Endothelial cell (in vitro differentiated cells): Measurements from ENCODE around the gene TFE3. TPM values are rescaled to one million over a fixed set of nuclear protein-coding genes. Genes with fewer than 3 reads are reported as not detected.

Source experiments
- DNase-seq: peaks from one replicate; pipeline ENCODE4 v3.0.0; 2021; ENCODE audit warnings: low spot score
- H3K27ac Mint-ChIP-seq: one replicate; pipeline ENCODE4 v1.8.0; 2021; ENCODE audit warnings: mixed read lengths, inconsistent platforms; ENCODE audit not compliant: unreplicated experiment
- H3K27me3 Mint-ChIP-seq: one replicate; pipeline ENCODE4 v1.8.0; 2021; ENCODE audit warnings: mild to moderate bottlenecking, moderate library complexity, mixed read lengths, inconsistent platforms; ENCODE audit not compliant: unreplicated experiment
- H3K36me3 Mint-ChIP-seq: one replicate; pipeline ENCODE4 v1.8.0; 2021; ENCODE audit warnings: mild to moderate bottlenecking, low read depth, mixed read lengths, inconsistent platforms; ENCODE audit not compliant: unreplicated experiment
- H3K4me1 Mint-ChIP-seq: one replicate; pipeline ENCODE4 v1.8.0; 2021; ENCODE audit warnings: mild to moderate bottlenecking, mixed read lengths, inconsistent platforms; ENCODE audit not compliant: unreplicated experiment
- H3K4me3 Mint-ChIP-seq: one replicate; pipeline ENCODE4 v1.8.0; 2021; ENCODE audit warnings: mild to moderate bottlenecking, mixed read lengths, inconsistent platforms; ENCODE audit not compliant: unreplicated experiment
- H3K9me3 Mint-ChIP-seq: one replicate; pipeline ENCODE4 v1.8.0; 2021; ENCODE audit warnings: mixed read lengths, inconsistent platforms; ENCODE audit not compliant: unreplicated experiment
- total RNA-seq: library from RNA; stranded (reverse); fragmentation: NEBNext Ultra II Directional; extraction: Animal tissue kit (Norgen Biotek cat#: 25700); gene quantifications from one replicate; pipeline ENCODE4 v1.2.1, GENCODE V29; 2021; ENCODE audit not compliant: unreplicated experiment
- TF ChIP-seq, protein P1 (sequence below): fragments of 200-600 bp; sonication (generic); IDR thresholded peaks from one replicate; pipeline ENCODE4 v1.5.0; 2021; ENCODE audit warnings: antibody characterized with exemption; ENCODE audit not compliant: unreplicated experiment

Gene TFE3
- total RNA-seq, 1 donor from 2014 or later, result 31.0 TPM

DNA sequence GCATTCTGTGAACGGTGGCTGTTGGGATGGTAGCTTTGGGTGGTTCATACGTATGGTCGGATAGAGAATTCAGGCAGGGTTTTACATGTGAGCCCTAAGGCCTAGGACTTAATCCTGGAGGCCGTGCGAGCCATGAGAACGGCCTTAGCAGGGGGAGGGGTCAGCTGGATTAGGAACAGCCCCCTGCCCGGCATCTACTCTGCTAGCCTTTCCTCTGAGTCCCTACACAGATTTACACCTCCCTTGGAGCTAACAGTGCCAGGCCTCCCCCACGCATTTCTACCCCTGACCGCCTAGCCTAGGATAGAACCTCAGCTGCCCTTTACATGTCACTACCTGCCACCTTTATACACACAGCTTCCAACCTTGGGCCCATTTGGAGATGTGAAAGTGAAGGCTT lies 23.5 kb upstream of the TFE3 start:
- TF ChIP-seq, protein P1, sequence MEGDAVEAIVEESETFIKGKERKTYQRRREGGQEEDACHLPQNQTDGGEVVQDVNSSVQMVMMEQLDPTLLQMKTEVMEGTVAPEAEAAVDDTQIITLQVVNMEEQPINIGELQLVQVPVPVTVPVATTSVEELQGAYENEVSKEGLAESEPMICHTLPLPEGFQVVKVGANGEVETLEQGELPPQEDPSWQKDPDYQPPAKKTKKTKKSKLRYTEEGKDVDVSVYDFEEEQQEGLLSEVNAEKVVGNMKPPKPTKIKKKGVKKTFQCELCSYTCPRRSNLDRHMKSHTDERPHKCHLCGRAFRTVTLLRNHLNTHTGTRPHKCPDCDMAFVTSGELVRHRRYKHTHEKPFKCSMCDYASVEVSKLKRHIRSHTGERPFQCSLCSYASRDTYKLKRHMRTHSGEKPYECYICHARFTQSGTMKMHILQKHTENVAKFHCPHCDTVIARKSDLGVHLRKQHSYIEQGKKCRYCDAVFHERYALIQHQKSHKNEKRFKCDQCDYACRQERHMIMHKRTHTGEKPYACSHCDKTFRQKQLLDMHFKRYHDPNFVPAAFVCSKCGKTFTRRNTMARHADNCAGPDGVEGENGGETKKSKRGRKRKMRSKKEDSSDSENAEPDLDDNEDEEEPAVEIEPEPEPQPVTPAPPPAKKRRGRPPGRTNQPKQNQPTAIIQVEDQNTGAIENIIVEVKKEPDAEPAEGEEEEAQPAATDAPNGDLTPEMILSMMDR, result no peak
- Mint-ChIP-seq H3K4me1 (no peaks in the 10 kb centered on the region), H3K36me3 (peaks cover 3% of the 10 kb centered on the region), H3K9me3 (no peaks in the 10 kb centered on the region), H3K4me3 (no peak overlapping the region), H3K27ac (no peak overlapping the region), H3K27me3 (peaks cover 3% of the 10 kb centered on the region)
- DNase-seq, result no peak

DNA sequence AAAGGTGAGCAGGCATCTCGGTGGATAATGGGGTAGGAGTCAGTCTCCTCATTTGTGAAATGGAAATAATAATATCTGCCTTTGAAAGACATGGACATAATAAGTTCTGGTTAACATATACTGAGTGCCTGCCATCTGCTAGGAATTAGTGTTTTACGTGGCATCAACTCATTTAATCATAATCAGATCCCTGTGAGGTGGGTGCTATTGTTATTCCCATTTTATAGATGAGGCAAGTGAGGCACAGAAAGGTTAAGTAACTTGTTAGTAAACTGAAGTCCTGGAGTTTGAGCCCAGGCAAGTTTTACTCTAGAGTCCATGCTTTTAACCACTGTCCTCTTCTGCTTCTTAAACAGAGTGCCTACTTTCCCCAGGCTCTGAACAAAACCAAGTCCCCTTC lies 23.1 kb upstream of the TFE3 start:
- H3K27ac Mint-ChIP-seq, result no peak overlapping the region
- DNase-seq, result no peak
- no peaks in the 10 kb centered on the region for H3K9me3 Mint-ChIP-seq
- TF ChIP-seq, protein P1, result no peak
- no peaks in the 10 kb centered on the region for H3K4me1 Mint-ChIP-seq
- H3K4me3 Mint-ChIP-seq, result no peak overlapping the region
- H3K27me3 Mint-ChIP-seq, result peaks cover 4% of the 10 kb centered on the region
- peaks cover 8% of the 10 kb centered on the region for H3K36me3 Mint-ChIP-seq

DNA sequence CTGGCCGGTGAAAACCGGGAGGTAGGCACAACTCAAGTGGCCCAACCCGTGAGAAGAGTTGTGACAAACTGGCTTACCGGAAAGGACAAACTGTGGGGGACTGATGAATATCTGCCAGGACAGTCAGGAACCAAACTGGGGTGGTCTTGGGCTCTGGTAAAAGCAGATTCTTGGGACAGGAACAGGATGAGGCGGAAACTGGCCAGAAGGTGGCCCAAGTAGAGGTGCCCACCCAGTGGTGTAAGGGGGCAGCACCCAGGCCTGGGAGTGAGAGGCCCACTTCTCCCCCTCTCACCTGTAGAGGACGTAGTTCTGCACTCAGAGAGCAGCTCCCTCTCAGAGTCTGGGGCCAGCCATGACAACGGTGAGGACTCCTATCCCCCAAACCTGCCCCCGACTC lies 21.6 kb upstream of the TFE3 start:
- Mint-ChIP-seq H3K27ac (no peak overlapping the region), H3K4me1 (no peaks in the 10 kb centered on the region), H3K27me3 (peaks cover 4% of the 10 kb centered on the region), H3K36me3 (peaks cover 10% of the 10 kb centered on the region), H3K9me3 (no peaks in the 10 kb centered on the region), H3K4me3 (no peak overlapping the region)
- no peak for DNase-seq
- TF ChIP-seq, protein P1, result no peak

DNA sequence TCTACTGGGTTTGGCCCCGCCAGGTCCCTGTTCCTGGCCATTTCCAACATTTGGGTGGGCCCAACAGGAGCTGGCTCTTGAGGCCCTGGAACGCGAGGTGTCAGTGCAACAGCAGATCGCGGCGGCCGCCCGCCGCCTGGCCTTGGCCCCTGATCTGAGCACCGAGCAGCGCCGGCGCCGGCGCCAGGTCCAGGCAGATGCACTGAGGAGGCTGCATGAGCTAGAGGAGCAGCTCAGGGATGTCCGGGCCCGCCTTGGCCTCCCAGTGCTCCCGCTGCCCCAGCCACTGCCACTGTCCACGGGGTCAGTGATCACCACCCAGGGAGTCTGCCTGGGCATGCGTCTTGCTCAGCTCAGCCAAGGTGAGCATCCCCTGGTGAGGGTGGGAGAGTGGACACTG lies 21.1 kb upstream of the TFE3 start:
- peaks cover 10% of the 10 kb centered on the region for H3K36me3 Mint-ChIP-seq
- TF ChIP-seq, protein P1, result no peak
- H3K4me1 Mint-ChIP-seq, result no peaks in the 10 kb centered on the region
- no peaks in the 10 kb centered on the region for H3K9me3 Mint-ChIP-seq
- H3K27me3 Mint-ChIP-seq, result peaks cover 4% of the 10 kb centered on the region
- no peak overlapping the region for H3K4me3 Mint-ChIP-seq
- H3K27ac Mint-ChIP-seq, result no peak overlapping the region
- DNase-seq, result no peak

DNA sequence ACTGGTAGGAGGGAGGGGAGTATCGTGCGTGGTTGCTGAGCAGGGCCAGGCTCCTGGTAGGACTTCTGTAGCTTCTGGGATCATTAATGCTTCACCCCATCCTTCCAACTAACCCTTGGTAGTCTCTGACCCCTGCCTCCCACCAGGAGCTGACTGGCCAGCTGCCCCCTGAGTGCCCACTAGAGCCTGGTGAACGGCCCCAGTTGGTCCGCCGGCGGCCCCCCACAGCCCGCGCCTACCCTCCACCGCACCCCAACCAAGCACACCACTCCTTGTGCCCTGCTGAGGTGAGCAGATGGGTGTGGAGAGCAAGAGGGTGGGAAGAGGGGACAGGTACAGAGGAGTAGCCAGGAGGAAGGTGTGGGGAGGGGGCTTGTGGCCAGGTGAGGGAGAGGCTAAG lies 20.6 kb upstream of the TFE3 start:
- no peak overlapping the region for H3K27ac Mint-ChIP-seq
- peaks cover 4% of the 10 kb centered on the region for H3K27me3 Mint-ChIP-seq
- DNase-seq, result no peak
- no peak overlapping the region for H3K4me3 Mint-ChIP-seq
- TF ChIP-seq, protein P1, result no peak
- H3K9me3 Mint-ChIP-seq, result no peaks in the 10 kb centered on the region
- peaks cover 10% of the 10 kb centered on the region for H3K36me3 Mint-ChIP-seq
- no peaks in the 10 kb centered on the region for H3K4me1 Mint-ChIP-seq
